ENCODE data around the gene NT5M.

Gene NT5M

DNA sequence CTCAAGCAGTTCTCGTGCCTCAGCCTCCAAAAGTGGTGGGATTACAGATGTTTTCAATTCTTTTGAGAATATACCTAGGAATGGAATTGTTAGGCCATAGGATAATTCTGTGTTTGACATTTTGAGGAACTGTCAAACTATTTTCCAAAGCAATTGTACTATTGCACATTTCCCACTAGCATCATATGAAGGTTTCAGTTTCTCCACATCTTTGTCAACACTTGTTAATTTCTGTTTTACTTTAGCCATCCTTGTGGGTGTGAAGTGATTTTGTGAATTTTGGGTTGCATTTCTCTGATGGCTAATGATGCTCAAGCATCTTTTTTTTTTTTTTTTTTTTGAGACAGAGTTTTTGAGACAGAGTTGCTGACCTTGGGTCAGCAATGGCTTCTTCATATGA lies 6.2 kb downstream of the NT5M start:
- no peak overlapping the region for H3K9ac ChIP-seq (ENCODE audit: insufficient read length)
- no peak overlapping the region for H3K27ac ChIP-seq
- peaks cover 10% of the 10 kb centered on the region for H3K36me3 ChIP-seq (ENCODE audit: insufficient read depth, low read length)
- TF ChIP-seq EZH2 (IDR thresholded peaks at IDR 0.05) (no peak), FOXP2 (optimal IDR thresholded peaks at IDR 0.05; ENCODE audit: control extremely low read depth, extremely low read length, insufficient read depth) (no peak), POLR2AphosphoS5 (IDR thresholded peaks at IDR 0.05; ENCODE audit: borderline replicate concordance, low read depth, low read length) (no peak)
- no peak overlapping the region for H3K4me3 ChIP-seq
- no peaks in the 10 kb centered on the region for H3K9me3 ChIP-seq (ENCODE audit: low read depth, low read length)
- DNase-seq (ENCODE audit: low read depth, low spot score) = no peak

DNA sequence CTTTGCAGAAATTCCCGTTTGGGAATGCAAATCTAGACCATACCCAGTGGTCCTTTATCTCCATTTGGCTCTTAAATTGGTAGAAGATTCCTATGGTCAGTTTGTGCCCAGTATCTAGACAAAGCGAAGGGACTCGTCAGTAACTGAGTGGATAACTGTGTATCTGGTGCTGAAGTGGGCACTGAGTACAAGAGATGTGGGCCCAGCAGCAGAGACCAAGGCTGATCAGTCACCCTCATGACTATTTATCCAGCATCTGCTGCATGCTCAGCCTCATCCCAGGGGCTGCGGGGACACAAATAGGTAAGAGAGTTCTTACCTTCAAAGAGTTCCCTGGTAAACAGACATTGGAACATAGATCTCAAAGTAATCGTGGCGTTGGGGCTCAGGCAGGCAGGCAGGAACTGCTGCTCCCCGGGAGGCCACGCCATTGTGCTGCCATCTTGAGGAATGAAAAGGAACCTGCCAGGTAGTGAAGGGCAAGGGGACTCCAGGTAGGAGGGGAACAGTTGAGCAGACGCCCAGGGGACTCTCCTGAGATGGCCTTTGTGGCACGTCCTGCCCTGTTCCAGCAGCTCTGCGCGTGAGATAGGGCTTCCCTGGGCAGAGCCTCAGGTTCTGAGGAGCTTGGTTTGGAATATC lies 10.3 kb downstream of the NT5M start:
- TF ChIP-seq FOXP2 (optimal IDR thresholded peaks at IDR 0.05; ENCODE audit: control extremely low read depth, extremely low read length, insufficient read depth) = no peak
- TF ChIP-seq POLR2AphosphoS5 (IDR thresholded peaks at IDR 0.05; ENCODE audit: borderline replicate concordance, low read depth, low read length) = no peak
- TF ChIP-seq EZH2 (IDR thresholded peaks at IDR 0.05) = no peak
- DNase-seq (ENCODE audit: low read depth, low spot score) = no peak
- H3K27ac ChIP-seq = no peak overlapping the region
- H3K9me3 ChIP-seq (ENCODE audit: low read depth, low read length) = no peaks in the 10 kb centered on the region
- no peak overlapping the region for H3K9ac ChIP-seq (ENCODE audit: insufficient read length)
- no peak overlapping the region for H3K4me3 ChIP-seq
- peaks cover 10% of the 10 kb centered on the region for H3K36me3 ChIP-seq (ENCODE audit: insufficient read depth, low read length)

- no peak overlapping the region for H3K4me3 ChIP-seq
- no peak overlapping the region for H3K27ac ChIP-seq
- no peak for DNase-seq (ENCODE audit: low read depth, low spot score)
- peaks cover 5% of the 10 kb centered on the region for H3K36me3 ChIP-seq (ENCODE audit: insufficient read depth, low read length)
- H3K9ac ChIP-seq (ENCODE audit: insufficient read length) = no peak overlapping the region
- TF ChIP-seq EZH2 (IDR thresholded peaks at IDR 0.05) (no peak), POLR2AphosphoS5 (IDR thresholded peaks at IDR 0.05; ENCODE audit: borderline replicate concordance, low read depth, low read length) (no peak), FOXP2 (optimal IDR thresholded peaks at IDR 0.05; ENCODE audit: control extremely low read depth, extremely low read length, insufficient read depth) (no peak)
- H3K9me3 ChIP-seq (ENCODE audit: low read depth, low read length) = no peaks in the 10 kb centered on the region
Measured at GRCh38 chr17:17314501-17315071, 11.4 kb downstream of the NT5M start.

DNA sequence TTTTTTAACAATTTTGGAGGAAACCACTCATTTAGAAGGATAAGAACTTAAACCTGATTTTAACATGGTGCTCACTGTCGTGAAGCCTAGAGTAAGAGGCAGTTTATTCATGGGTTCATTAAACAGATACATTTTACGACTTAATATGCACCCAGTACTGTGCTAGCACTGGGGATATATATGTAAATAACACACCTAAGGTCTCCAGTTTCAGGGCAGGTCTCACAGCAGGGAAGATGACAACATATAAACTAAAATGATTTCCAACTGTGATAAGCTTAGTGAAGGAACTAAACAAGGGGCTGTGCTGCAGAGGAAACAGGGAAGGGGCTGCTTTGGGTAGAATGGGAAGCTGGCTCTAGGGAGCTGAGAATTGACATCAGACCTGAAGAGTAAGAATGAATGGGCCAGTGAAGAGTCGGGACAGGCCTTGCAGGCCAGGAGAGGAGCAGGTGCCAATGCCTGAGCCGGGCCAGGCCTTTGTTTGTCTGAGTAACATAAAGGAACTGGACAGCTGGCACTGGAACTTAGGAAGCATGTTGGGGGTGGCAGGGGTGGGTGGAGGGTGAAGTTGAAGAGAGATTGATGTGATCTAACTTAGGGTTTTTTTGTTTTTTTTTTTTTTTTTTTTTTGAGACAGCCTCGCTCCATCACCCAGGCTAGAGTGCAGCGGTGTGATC lies 12.1 kb downstream of the NT5M start:
- DNase-seq (ENCODE audit: low read depth, low spot score) = no peak
- Histone ChIP-seq H3K27ac (no peak overlapping the region), H3K9ac (ENCODE audit: insufficient read length) (no peak overlapping the region), H3K36me3 (ENCODE audit: insufficient read depth, low read length) (peaks cover 5% of the 10 kb centered on the region), H3K4me3 (no peak overlapping the region), H3K9me3 (ENCODE audit: low read depth, low read length) (no peaks in the 10 kb centered on the region)
- TF ChIP-seq POLR2AphosphoS5 (IDR thresholded peaks at IDR 0.05; ENCODE audit: borderline replicate concordance, low read depth, low read length) (no peak), EZH2 (IDR thresholded peaks at IDR 0.05) (no peak), FOXP2 (optimal IDR thresholded peaks at IDR 0.05; ENCODE audit: control extremely low read depth, extremely low read length, insufficient read depth) (no peak)

DNA sequence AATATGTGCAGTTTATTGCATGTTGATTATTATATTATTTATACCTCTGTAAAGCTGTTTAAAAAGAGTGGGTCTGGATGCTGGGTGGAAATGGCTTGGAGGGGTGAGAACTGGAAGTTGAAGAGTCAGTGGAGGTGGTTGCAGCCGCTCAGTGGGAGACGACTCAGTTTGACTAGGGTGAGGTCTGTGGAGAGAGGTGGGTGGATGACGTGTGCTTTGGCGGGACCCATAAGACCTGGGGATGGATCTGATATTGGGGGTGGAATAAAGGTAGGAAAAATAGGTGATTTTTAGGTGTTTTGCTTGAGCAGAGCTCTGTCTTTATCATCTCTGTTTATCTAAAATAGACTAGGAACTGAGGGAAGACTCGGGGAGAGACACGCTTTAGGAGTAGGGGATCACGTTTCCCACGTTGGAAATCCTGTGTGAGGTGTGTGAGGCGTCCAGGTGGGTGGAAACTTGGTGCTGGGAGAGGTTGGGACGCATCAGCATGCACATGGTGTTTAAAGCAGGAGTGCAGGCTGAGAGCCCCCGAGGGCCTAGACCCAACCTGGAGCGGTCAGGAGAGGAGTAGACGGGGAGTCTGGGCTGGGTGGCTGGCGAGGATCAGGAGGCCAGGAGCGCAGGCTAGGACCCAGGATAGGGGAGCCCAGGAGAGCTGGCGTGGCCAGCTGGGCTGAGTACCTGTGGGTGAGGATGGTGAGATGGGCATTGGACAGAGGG lies 17.2 kb downstream of the NT5M start:
- Histone ChIP-seq H3K27ac (no peak overlapping the region), H3K9ac (ENCODE audit: insufficient read length) (no peak overlapping the region), H3K36me3 (ENCODE audit: insufficient read depth, low read length) (no peaks in the 10 kb centered on the region), H3K4me3 (no peak overlapping the region), H3K9me3 (ENCODE audit: low read depth, low read length) (no peaks in the 10 kb centered on the region)
- no peak for DNase-seq (ENCODE audit: low read depth, low spot score)
- TF ChIP-seq EZH2 (IDR thresholded peaks at IDR 0.05) = no peak
- TF ChIP-seq FOXP2 (optimal IDR thresholded peaks at IDR 0.05; ENCODE audit: control extremely low read depth, extremely low read length, insufficient read depth) = no peak

DNA sequence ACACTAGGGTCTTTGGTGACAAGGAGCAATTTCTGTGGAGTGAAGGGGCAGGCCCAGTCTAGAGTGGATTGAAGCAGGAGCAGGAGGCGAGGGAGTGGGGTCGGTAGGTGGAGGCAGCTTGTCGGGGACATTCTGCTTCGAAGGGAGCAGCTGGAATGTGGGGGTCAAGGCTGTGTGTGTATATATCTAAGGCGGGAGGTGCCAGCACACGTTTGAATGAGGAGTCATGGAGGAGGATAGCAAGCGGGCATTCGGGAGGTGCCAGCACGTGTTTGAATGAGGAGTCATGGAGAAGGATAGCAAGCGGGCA lies 17.7 kb downstream of the NT5M start:
- Histone ChIP-seq H3K9ac (ENCODE audit: insufficient read length) (no peak overlapping the region), H3K4me3 (no peak overlapping the region), H3K9me3 (ENCODE audit: low read depth, low read length) (no peaks in the 10 kb centered on the region), H3K27ac (no peak overlapping the region), H3K36me3 (ENCODE audit: insufficient read depth, low read length) (no peaks in the 10 kb centered on the region)
- TF ChIP-seq EZH2 (IDR thresholded peaks at IDR 0.05) (no peak), FOXP2 (optimal IDR thresholded peaks at IDR 0.05; ENCODE audit: control extremely low read depth, extremely low read length, insufficient read depth) (no peak), POLR2AphosphoS5 (IDR thresholded peaks at IDR 0.05; ENCODE audit: borderline replicate concordance, low read depth, low read length) (no peak)
- DNase-seq (ENCODE audit: low read depth, low spot score) = no peak

- H3K9me3 ChIP-seq (ENCODE audit: low read depth, low read length) = no peaks in the 10 kb centered on the region
Measured at GRCh38 chr17:17321356-17322025, 18.3 kb downstream of the NT5M start.

More at GRCh38 chr17:17321356-17322025, 18.3 kb downstream of the NT5M start:
- H3K36me3 ChIP-seq (ENCODE audit: insufficient read depth, low read length) = no peaks in the 10 kb centered on the region
- H3K4me3 ChIP-seq = no peak overlapping the region
- no peak for DNase-seq (ENCODE audit: low read depth, low spot score)
- H3K9ac ChIP-seq (ENCODE audit: insufficient read length) = no peak overlapping the region
- TF ChIP-seq POLR2AphosphoS5 (IDR thresholded peaks at IDR 0.05; ENCODE audit: borderline replicate concordance, low read depth, low read length) (no peak), FOXP2 (optimal IDR thresholded peaks at IDR 0.05; ENCODE audit: control extremely low read depth, extremely low read length, insufficient read depth) (no peak), EZH2 (IDR thresholded peaks at IDR 0.05) (no peak)
- no peak overlapping the region for H3K27ac ChIP-seq
